ENCODE results near the gene WDR38. TPM values are rescaled to one million over a fixed set of nuclear protein-coding genes. Genes with fewer than 3 reads are reported as not detected.

WDR38 gene
- total and polyA plus RNA-seq, 9 of the 15 experiments (the other 6 are each of a cell fraction or from before 2014, with no cell fraction given), result not detected

- peak; percentile 52 for TF ChIP-seq ZNF740 (CRISPR knock-in tag; IDR thresholded peaks at IDR 0.05)
- no peak for TF ChIP-seq ZNF740 (tag; IDR thresholded peaks at IDR 0.05)
- peak; percentile 39 for TF ChIP-seq PCBP2 (IDR thresholded peaks at IDR 0.05; ENCODE audit: low read depth, low read length, poor library complexity, severe bottlenecking)
- TF ChIP-seq NFRKB (IDR thresholded peaks at IDR 0.05; ENCODE audit: low read depth), result peak; percentile 72
- peak; percentile 98 for TF ChIP-seq TAF7 (tag; IDR thresholded peaks at IDR 0.05)
- TF ChIP-seq ZNF79 (CRISPR knock-in tag; IDR thresholded peaks at IDR 0.05; ENCODE audit: low read depth), result no peak
- peak; percentile 21 for TF ChIP-seq MEIS2 (IDR thresholded peaks at IDR 0.05; ENCODE audit: partially characterized antibody)
- TF ChIP-seq HNRNPK (IDR thresholded peaks at IDR 0.05; ENCODE audit: low read depth, low read length, poor library complexity, severe bottlenecking), result no peak
- TF ChIP-seq MAFF (IDR thresholded peaks at IDR 0.05; ENCODE audit: low read length), result peak; percentile 3; the same call in 1 of the 2 replicates
- TF ChIP-seq TOE1 (IDR thresholded peaks at IDR 0.05; ENCODE audit: borderline replicate concordance), result peak; percentile 81
- TF ChIP-seq TOE1 (CRISPR knock-in tag; IDR thresholded peaks at IDR 0.05; ENCODE audit: borderline replicate concordance, low read depth), result no peak
These were observed 8.3 kb downstream of the WDR38 start, which contains the start of the genes ARPC5L and RPL35 (continued) for GRCh38 chr9:124861342-124862229.

Measured in K562 (cell line).